HG03442 (cell line): ENCODE results near the gene PHLPP1.
"Not testable (repeated sequence)": the region's sequence is repeated elsewhere in the genome, so short reads cannot be mapped to it uniquely, and the experiment has no call there.

Experiments used
- ATAC-seq: cut with Tn5 transposase; IDR thresholded peaks from one replicate; pipeline ENCODE4 v1.9.1; 2021; ENCODE audit warnings: mild to moderate bottlenecking, moderate library complexity; ENCODE audit not compliant: unreplicated experiment

The PHLPP1 gene

DNA sequence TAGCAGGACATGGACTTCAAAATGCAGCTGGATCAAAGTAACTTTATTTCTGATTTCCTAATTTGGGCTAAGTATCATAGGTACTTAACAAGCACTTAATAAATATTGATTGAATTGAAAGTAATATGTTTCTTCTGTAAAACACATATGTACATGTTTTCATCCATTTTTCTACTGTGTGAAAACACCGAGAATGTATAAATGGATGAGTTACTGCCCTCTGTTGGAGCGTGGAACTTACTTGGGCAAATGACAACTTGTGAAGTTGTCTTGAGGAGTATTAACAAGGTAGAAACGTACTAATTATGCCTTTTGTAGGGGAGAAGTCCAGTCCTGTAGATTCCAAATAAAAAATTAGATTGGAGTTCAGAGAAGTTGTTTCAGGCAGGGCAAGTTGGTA, 87.2 kb downstream of the PHLPP1 start:
- no peak for ATAC-seq

DNA sequence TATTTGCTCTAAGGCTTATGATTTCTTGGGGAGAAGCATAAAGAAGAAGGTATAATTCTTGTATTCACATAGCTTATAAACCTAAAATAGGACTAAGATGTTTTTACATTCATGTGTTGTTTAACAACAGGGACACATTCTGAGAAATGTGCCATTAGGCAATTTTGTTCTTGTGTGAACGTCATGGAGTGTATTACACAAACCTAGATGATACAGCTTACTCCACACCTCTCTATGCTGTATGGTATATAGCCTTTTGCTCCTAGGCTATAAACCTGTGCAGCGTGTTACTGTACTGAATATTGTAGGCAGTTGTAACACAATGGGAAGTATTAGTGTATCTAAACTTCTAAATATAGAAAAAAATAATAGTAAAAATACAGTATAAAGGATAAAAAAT, 92.1 kb downstream of the PHLPP1 start:
- no peak for ATAC-seq

GRCh38 chr18:62808123-62808522, 92.8 kb downstream of the PHLPP1 start:
- ATAC-seq, result no peak

DNA sequence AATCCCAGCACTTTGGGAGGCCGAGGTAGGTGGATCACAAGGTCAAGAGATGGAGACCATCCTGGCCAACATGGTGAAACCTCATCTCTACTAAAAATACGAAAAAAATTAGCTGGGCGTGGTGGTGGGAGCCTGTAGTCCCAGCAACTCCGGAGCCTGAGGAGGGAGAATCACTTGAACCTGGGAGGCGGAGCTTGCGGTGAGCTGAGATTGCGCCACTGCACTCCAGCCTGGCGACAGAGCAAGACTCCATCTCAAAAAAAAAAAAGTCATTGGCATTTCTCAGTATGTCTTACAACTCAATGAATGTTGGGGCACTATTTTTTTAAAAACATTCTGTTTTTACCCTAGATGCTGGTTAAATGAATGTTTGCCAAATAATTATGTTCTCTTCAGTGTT, 94.1 kb downstream of the PHLPP1 start:
- ATAC-seq, result not testable (repeated sequence)

GRCh38 chr18:62809900-62810299, 94.6 kb downstream of the PHLPP1 start:
- no peak for ATAC-seq

DNA sequence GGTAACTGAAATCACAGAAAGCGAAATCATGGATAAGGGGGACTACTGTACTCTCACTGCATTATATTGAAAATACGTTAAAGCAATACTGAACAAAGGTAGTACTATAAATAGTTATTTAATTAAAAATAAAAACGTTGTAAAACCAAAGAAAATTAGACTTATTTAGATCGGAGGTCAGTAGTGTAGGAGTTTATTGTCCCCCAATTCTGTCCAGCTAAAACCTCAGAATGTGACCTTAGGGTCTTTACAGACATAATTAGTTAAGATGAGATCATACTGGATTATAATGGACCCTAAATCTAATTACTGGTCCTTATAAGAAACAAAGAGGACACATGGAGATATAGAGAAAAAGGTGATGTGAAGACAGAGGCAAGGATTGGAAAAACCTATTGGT, 95.3 kb downstream of the PHLPP1 start:
- ATAC-seq, result no peak

- ATAC-seq, result no peak
Observed at GRCh38 chr18:62811674-62812073, 96.3 kb downstream of the PHLPP1 start.

DNA sequence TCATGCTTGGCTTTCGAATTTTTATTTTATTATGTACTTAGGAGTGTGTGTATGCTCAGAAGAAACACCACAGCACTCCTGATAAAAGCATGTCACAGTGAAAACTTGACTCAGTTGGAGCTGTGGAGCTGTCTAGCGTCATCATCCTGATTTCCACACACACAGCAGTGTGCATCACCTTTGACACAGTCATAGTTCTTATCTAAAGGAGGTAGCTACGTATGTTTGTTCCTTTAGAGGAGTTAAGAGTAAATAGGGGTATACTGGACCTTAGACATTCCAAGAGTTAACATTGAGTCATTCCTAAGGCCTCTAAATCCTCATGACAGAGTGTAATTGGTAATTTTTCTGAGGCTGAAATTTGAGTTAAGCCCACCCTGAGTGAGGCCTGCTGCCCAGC, 96.9 kb downstream of the PHLPP1 start:
- ATAC-seq, result no peak

GRCh38 chr18:62812876-62813275, 97.5 kb downstream of the PHLPP1 start:
- no peak for ATAC-seq

- no peak for ATAC-seq
Observed at GRCh38 chr18:62814132-62814759, 98.9 kb downstream of the PHLPP1 start.

DNA sequence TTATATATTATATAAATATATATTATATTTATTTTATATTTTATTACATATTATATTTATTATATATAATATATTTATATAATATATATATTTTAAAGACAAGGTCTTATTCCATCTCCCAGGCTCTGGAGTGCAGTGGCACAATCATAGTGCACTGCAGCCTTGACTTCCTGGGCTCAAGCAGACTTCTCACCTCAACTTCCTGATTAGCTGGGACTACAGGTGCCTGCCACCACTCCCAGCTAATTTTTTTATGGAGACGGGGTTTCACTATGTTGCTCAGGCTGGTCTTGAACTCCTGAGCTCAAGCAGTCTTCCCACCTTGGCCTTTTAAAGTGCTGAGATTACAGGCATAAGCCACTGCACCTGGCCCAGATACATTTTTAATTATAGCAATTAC, 110.0 kb downstream of the PHLPP1 start:
- ATAC-seq, result no peak

DNA sequence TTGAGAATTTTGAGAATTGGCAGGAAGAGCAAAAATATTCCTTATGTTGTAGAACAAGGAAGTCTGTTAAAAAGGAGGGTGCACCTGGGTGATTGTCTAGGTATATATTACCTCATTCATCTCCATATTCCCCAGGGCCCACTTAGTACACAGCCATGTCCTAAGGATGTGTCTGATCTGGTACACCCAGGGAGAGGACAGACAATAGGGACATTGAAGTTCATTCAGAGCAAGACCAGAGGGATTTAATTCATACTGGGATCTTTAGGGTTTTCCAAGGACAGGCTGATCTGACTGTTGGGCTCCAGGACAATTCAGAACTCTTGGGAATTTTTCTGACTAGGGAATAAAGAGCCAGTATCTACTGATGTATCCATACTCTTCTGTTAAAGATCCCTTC, 112.1 kb downstream of the PHLPP1 start:
- no peak for ATAC-seq

DNA sequence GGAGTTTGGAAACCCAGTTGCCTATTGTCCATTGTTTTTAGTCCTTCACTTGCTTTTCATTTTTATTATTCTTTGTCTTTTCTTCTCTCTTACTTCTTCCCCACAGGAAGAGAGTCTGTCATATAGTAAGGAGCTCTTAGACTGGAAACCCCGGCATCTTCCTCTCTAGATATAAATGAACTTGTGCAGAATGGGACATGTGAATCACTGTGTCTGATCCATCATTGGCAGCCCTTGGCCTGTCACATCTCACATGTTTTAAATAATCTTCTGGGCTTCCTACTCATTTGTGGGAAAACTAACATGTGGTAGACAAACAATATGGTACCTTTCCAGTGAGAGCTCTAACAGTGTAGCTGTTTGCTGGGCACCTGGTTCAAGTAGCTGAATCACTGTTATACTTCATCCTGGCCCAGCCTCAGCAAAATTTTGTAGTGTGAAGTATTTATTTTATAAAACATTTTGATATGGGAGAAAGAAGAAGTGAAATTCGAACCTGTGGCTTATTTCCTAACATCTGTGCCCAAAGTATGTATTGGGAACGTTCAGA, 112.8 kb downstream of the PHLPP1 start:
- ATAC-seq, result no peak

- no peak for ATAC-seq
Observed at GRCh38 chr18:62828852-62829251, 113.5 kb downstream of the PHLPP1 start.

- ATAC-seq, result no peak
Observed at GRCh38 chr18:62829936-62830335, 114.6 kb downstream of the PHLPP1 start.

- peak; percentile 40 for ATAC-seq
Observed at GRCh38 chr18:62832282-62832681, 116.9 kb downstream of the PHLPP1 start.

DNA sequence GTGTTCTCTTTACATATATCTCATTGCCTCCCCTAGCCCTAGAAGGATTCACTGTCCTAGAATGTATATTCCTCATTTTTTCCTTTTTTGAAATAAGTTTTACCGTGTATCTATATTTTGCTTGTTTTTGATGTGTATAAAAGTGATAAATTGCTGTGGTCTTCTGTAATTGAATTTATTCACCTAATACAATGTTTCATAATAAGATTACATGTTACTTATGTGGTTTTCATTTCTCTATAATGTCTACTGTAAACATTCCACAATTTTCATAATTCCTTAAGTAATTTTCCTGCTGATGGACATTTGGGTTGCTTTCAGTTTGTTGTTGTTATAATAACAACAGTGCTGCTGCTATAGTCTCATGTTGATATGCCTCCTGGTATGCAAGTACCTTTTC, 118.2 kb downstream of the PHLPP1 start:
- ATAC-seq, result no peak

DNA sequence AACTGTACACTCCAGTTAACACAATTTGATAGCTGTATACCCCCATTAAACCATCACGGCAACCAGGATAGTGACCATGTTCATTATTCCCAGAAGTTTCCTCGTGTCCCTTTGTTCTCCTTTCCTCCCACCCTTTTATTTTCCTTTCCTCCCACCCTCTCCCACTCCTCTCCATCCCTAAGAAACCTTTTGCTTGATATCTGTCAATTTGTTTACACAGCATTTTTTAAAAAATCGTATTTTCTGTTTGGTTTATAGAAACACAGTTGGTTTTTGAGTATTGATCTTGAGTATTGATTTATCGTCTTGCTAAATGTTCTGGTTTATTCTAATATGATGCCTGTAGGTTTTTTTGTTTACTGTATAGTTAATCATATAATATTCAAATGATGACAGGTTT, 119.4 kb downstream of the PHLPP1 start:
- no peak for ATAC-seq

DNA sequence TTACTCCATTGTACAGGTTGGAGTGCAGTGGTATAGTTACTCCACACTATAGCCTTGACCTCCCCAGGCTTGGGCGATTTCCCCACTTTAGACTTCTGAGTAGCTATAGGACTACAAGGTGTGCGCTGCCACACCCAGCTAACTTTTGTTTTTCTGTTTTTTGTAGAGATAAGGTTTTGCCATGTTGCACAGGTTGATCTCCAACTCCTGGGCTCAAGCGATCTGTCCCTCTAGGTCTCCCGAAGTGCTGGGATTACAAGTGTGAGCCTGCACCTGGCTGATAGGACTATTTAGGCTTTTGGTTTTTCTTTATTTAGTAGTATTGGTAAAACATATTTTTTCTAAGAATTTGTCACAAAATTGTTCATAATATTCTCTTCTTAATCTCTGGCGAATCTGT, 121.7 kb downstream of the PHLPP1 start:
- ATAC-seq, result no peak

- ATAC-seq, result peak; percentile 71
Observed at GRCh38 chr18:62838475-62839098, 123.2 kb downstream of the PHLPP1 start.

GRCh38 chr18:62839874-62840713, 124.8 kb downstream of the PHLPP1 start:
- ATAC-seq, result no peak

DNA sequence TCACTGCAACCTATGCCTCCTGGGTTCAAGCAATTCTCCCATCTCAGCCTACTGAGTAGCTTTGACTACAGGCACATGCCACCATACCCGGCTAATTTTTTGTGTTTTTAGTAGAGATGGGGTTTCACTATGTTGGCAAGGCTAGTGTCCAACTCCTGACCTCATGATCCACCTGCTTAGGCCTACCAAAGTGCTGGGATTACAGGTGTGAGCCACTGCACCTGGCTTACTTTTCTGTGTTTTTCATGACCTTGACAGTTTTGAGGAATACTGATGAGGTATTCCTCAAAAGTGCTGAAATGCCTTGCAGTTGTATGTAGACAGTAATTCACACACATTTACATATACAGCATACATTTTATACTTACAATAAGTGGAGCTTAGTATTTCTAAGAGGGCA, 126.1 kb downstream of the PHLPP1 start:
- ATAC-seq, result no peak
